Ammon's horn (tissue), 1 donor: Measurements from ENCODE around the gene JAKMIP2.
"Not testable (repeated sequence)": the region's sequence is repeated elsewhere in the genome, so short reads cannot be mapped to it uniquely, and the experiment has no call there.

Source experiments
- DNase-seq: peaks from one replicate; pipeline ENCODE4 v3.0.0-alpha.2; 2016; ENCODE audit warnings: low spot score

The JAKMIP2 gene

GRCh38 chr5:147601652-147602051, 180.9 kb downstream of the JAKMIP2 start:
- DNase-seq, result no peak

DNA sequence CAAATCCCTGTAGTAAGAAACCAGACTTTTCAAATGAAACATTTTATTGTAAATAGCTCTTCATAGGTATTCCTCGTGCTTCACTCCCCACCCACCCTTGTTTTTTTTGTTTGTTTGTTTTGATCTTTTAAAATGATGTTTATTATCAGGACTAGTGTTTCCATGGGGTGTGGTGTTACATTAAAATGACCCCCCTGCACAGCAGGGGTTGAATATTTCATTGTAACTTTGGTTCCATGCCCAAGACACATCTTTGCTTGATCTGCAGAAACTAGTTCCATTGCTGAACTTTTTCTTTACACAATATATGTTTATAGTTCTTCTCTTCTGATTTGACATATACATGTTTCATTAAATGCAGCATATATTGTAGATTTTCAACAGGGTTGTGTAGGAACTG, 191.4 kb downstream of the JAKMIP2 start:
- no peak for DNase-seq

GRCh38 chr5:147590096-147590495, 192.4 kb downstream of the JAKMIP2 start:
- DNase-seq, result no peak

- no peak for DNase-seq
Measured at GRCh38 chr5:147586832-147587231, 195.7 kb downstream of the JAKMIP2 start.

- no peak for DNase-seq
Measured at GRCh38 chr5:147586221-147586620, 196.3 kb downstream of the JAKMIP2 start.

- DNase-seq, result not testable (repeated sequence)
Measured at GRCh38 chr5:147582272-147582671, 200.3 kb downstream of the JAKMIP2 start.

DNA sequence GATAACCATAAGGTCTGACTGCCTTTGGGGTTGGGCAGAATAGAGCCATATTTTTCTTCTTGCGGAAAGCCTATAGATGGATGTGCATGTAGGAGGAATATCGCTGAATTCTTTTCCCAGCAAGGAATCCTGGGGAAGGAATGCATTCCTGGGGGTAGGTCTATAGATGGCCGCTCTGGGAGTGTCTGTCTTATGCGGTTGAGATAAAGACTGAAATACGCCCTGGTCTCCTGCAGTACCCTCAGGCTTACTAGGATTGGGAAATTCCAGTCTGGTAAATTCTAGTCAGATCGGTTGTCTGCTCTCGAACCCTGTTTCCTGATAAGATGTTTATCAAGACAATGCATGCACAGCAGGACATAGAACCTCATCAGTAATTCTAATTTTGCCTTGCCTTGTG, 202.1 kb downstream of the JAKMIP2 start:
- DNase-seq, result not testable (repeated sequence)

GRCh38 chr5:147578228-147579024, 204.1 kb downstream of the JAKMIP2 start:
- peak; percentile 67 for DNase-seq

DNA sequence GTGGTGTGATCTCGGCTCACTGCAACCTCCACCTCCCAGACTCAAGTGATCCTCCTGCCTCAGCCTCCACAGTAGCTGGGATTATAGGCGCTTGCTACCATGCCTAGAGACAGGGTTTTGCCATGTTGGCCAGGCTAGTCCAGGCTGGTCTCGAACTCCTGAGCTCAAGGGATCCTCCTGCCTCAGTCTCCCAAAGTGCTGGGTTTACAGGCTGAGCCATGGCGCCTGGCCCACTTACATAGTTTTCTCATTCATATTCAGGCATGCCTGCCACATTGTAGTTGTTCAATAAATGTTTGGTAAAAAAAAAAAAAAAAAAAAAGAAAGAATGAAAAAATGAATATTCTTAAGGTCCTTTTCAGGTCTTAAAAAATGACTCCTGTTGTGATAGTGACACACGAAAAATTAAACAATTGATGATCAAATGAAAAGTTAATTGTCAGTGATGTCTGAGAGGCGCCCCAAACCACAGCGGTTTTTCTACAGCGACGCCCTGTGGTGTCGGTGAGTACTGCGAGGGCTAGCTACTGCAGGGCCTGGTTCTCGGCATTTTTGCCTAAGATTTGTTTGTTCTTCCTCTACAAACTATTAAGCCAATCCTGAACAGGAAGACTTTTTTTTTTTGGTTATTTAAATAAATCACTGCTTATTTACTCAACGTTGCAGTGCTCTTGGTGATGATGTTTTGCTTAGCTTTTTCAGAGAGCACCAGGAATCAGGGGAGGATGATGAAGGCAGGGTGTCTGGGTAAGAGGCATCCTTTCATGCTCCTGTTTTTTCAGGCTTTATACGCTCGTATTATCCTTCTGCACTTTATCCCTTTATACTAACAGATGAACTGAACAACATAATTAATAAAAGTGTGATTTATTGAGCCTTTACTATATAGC, 205.6 kb downstream of the JAKMIP2 start:
- peak; percentile 54 for DNase-seq

DNA sequence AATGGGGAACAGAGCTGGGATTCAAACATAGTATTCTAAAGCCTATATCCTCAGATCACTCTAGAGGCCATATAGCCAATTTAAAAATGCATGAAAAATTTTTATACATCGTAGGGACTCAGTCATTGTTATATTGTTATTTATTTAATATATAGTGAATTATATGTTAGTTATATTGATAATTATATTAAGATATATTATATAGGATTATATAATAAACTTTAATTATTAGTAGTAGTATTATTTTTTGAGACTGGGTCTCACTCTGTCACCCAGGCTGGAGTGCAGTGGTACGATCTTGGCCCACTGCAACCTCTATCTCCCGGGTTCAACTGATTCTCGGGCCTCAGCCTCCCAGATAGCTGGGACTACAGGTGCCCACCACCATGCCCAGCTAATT, 206.9 kb downstream of the JAKMIP2 start:
- DNase-seq, result no peak

GRCh38 chr5:147573211-147573610, 209.3 kb downstream of the JAKMIP2 start:
- DNase-seq, result no peak

- DNase-seq, result no peak
Measured at GRCh38 chr5:147568710-147569406, 213.7 kb downstream of the JAKMIP2 start.

GRCh38 chr5:147567917-147568598, 214.5 kb downstream of the JAKMIP2 start:
- DNase-seq, result no peak

DNA sequence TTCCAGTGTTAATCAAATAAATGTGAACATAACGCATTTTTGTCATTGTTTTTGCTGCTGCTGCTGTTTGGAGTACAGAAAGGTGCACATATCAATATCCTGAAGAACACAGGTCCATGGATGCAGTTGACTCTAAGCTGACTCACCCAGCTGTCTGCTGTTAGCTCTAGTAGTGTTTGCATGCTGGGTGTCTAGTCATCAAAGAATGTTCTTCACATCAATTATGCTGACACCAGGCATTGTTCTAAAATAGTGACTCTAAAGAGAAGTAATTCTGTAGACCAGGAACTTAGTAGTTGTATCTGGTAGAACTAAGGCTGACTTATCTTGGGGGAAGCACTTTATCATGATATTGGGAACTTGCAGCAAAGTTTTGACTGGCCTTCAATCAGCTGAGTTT, 217.0 kb downstream of the JAKMIP2 start:
- DNase-seq, result no peak

- DNase-seq, result no peak
Measured at GRCh38 chr5:147564124-147564486, 218.4 kb downstream of the JAKMIP2 start.

DNA sequence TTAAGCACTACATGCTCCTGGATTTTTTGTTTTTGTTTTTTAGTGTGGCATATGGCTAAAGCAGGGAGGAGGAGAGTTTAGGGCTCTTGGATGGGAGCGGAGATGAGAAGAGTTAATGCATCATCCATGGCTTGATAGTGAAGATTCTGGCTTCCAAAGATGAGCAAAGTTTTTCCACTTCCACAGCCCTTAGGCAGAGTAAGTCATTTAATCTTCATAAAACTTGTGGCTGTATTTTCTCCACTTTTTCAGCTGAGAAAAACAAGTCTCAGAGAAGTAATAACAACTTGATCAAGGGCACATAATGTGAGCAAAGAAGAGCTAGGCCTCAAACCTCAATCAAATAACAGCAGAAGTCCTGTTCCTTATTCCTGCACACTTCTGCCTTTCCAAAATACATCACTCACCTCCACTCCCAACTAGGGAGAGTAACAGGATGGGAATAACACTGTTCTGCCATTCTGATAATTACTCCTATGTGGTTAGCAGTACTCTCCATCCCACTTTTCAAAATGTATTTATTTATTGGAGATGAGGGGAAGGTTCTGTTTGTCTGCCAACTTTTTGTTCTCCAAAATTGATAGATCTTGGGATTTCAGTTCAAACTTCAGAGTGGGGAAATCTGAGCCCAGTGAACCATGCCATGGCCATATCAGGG, 218.9 kb downstream of the JAKMIP2 start:
- no peak for DNase-seq

DNA sequence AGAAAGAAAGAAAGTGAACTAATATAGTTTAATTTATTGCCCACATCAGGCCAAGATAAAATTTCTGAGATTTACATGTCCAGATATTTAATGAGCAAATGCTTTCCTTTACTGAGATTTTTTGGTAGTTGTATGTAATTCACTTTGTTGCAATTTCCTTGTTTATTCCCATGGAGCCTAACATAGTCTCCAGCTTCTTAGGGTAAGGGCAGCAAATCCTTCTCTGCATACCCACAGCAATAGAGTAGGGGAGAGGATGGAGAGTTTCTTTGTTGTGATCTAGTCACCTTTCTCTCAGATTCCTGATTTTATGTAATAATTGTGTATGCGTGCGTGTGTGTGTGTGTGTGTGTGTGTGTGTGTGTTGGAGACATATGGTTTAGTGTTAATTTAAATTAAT, 221.1 kb downstream of the JAKMIP2 start:
- DNase-seq, result no peak

DNA sequence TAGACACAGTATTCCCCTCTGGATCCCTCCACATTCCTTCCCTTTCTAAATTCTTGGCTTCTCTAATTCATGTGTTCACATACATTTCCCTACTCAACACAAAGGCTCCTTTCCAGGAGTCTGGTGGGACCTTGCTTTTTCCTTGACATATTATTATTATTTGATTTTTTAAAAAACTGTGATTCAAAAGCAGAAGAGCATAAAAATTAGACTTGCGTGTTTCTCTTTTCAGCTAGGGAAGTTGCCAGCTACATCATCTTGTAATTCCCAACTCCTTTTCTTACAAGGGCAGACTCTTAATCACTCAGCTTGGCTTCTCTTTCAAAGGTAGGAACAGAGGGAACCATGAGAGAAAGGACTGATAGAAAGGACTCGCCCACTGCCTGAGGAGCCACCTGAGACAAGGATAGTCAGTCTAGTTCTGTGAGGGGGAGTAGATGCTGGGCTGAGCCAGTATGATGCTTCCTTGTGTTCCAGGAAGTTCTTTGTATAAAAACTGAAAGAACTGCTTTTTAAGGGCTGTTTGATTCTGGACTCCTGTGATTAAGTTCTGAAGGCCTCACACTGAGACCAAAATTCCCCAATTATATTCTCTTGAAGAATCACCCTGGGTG, 221.7 kb downstream of the JAKMIP2 start:
- DNase-seq, result no peak

DNA sequence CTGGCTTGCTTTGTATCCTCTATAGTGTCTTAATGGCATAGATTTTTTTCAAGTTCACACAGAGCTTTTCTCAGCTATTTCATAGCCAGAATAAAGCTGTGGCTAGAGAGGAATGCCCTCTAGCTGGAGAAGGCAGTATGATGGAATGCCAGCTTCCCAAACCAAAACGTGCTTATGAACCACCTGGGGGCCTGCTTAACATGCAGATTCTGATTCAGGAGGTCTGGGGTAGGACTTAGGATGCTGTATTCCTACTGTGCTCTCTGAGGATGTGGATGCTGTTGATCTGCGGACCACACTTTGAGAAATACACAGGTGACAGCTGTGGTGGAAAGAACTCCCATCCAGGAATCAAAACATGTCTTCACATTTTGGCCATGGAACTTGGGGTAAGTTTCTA, 222.8 kb downstream of the JAKMIP2 start:
- DNase-seq, result no peak

- peak; percentile 20 for DNase-seq
Measured at GRCh38 chr5:147558826-147559225, 223.7 kb downstream of the JAKMIP2 start.
